ENCODE results near the gene PTPRH.

PTPRH gene

GRCh38 chr19:55146705-55147273, 62.5 kb downstream of the PTPRH start:
- Histone ChIP-seq H3K36me3 (ENCODE audit: control insufficient read depth, insufficient read depth, low read length) (peaks cover 7% of the 10 kb centered on the region), H3K9ac (ENCODE audit: low read depth, low read length) (no peak overlapping the region), H3K4me3 (ENCODE audit: low read depth, low read length) (peak overlapping the region; percentile 68), H3K4me1 (ENCODE audit: control insufficient read depth, insufficient read depth, low read length) (peaks cover 18% of the 10 kb centered on the region), H3K9me3 (ENCODE audit: control insufficient read depth, insufficient read depth, low read length) (no peaks in the 10 kb centered on the region), H3K27me3 (ENCODE audit: control insufficient read depth, insufficient read depth, low read length) (no peaks in the 10 kb centered on the region)

GRCh38 chr19:55146078-55146704, 63.1 kb downstream of the PTPRH start:
- Histone ChIP-seq H3K9me3 (ENCODE audit: control insufficient read depth, insufficient read depth, low read length) (no peaks in the 10 kb centered on the region), H3K9ac (ENCODE audit: low read depth, low read length) (no peak overlapping the region)

GRCh38 chr19:55145232-55145631, 64.1 kb downstream of the PTPRH start:
- Histone ChIP-seq H3K27me3 (ENCODE audit: control insufficient read depth, insufficient read depth, low read length) (no peaks in the 10 kb centered on the region), H3K4me3 (ENCODE audit: low read depth, low read length) (peak overlapping the region; percentile 32), H3K9ac (ENCODE audit: low read depth, low read length) (no peak overlapping the region), H3K4me1 (ENCODE audit: control insufficient read depth, insufficient read depth, low read length) (peaks cover 19% of the 10 kb centered on the region), H3K36me3 (ENCODE audit: control insufficient read depth, insufficient read depth, low read length) (peaks cover 6% of the 10 kb centered on the region), H3K9me3 (ENCODE audit: control insufficient read depth, insufficient read depth, low read length) (no peaks in the 10 kb centered on the region)

More at GRCh38 chr19:55146078-55146704, 63.1 kb downstream of the PTPRH start:
- Histone ChIP-seq H3K27me3 (ENCODE audit: control insufficient read depth, insufficient read depth, low read length) (no peaks in the 10 kb centered on the region), H3K4me1 (ENCODE audit: control insufficient read depth, insufficient read depth, low read length) (peaks cover 18% of the 10 kb centered on the region), H3K36me3 (ENCODE audit: control insufficient read depth, insufficient read depth, low read length) (peaks cover 6% of the 10 kb centered on the region), H3K4me3 (ENCODE audit: low read depth, low read length) (peak overlapping the region; percentile 68)

- Histone ChIP-seq H3K36me3 (ENCODE audit: control insufficient read depth, insufficient read depth, low read length) (peaks cover 6% of the 10 kb centered on the region), H3K9ac (ENCODE audit: low read depth, low read length) (no peak overlapping the region), H3K9me3 (ENCODE audit: control insufficient read depth, insufficient read depth, low read length) (no peaks in the 10 kb centered on the region), H3K4me1 (ENCODE audit: control insufficient read depth, insufficient read depth, low read length) (peaks cover 2% of the 10 kb centered on the region), H3K4me3 (ENCODE audit: low read depth, low read length) (no peak overlapping the region), H3K27me3 (ENCODE audit: control insufficient read depth, insufficient read depth, low read length) (no peaks in the 10 kb centered on the region)
These were observed 67.6 kb downstream of the PTPRH start for GRCh38 chr19:55141696-55142095.

GRCh38 chr19:55137915-55138314, 71.4 kb downstream of the PTPRH start:
- Histone ChIP-seq H3K27me3 (ENCODE audit: control insufficient read depth, insufficient read depth, low read length) (no peaks in the 10 kb centered on the region), H3K9ac (ENCODE audit: low read depth, low read length) (no peak overlapping the region), H3K36me3 (ENCODE audit: control insufficient read depth, insufficient read depth, low read length) (peaks cover 11% of the 10 kb centered on the region), H3K4me1 (ENCODE audit: control insufficient read depth, insufficient read depth, low read length) (peaks cover 2% of the 10 kb centered on the region), H3K9me3 (ENCODE audit: control insufficient read depth, insufficient read depth, low read length) (no peaks in the 10 kb centered on the region), H3K4me3 (ENCODE audit: low read depth, low read length) (no peak overlapping the region)

GRCh38 chr19:55136399-55137102, 72.8 kb downstream of the PTPRH start:
- Histone ChIP-seq H3K9me3 (ENCODE audit: control insufficient read depth, insufficient read depth, low read length) (no peaks in the 10 kb centered on the region), H3K4me3 (ENCODE audit: low read depth, low read length) (no peak overlapping the region), H3K4me1 (ENCODE audit: control insufficient read depth, insufficient read depth, low read length) (peaks cover 2% of the 10 kb centered on the region), H3K9ac (ENCODE audit: low read depth, low read length) (no peak overlapping the region), H3K36me3 (ENCODE audit: control insufficient read depth, insufficient read depth, low read length) (peaks cover 11% of the 10 kb centered on the region), H3K27me3 (ENCODE audit: control insufficient read depth, insufficient read depth, low read length) (no peaks in the 10 kb centered on the region)

GRCh38 chr19:55134736-55135135, 74.6 kb downstream of the PTPRH start:
- no peaks in the 10 kb centered on the region for H3K27me3 ChIP-seq (ENCODE audit: control insufficient read depth, insufficient read depth, low read length)
- no peaks in the 10 kb centered on the region for H3K9me3 ChIP-seq (ENCODE audit: control insufficient read depth, insufficient read depth, low read length)
- no peak overlapping the region for H3K4me3 ChIP-seq (ENCODE audit: low read depth, low read length)
- H3K36me3 ChIP-seq (ENCODE audit: control insufficient read depth, insufficient read depth, low read length): peaks cover 11% of the 10 kb centered on the region
- no peaks in the 10 kb centered on the region for H3K4me1 ChIP-seq (ENCODE audit: control insufficient read depth, insufficient read depth, low read length)
- H3K9ac ChIP-seq (ENCODE audit: low read depth, low read length): no peak overlapping the region

- Histone ChIP-seq H3K4me1 (ENCODE audit: control insufficient read depth, insufficient read depth, low read length) (peaks cover 4% of the 10 kb centered on the region), H3K36me3 (ENCODE audit: control insufficient read depth, insufficient read depth, low read length) (peaks cover 11% of the 10 kb centered on the region), H3K9me3 (ENCODE audit: control insufficient read depth, insufficient read depth, low read length) (no peaks in the 10 kb centered on the region), H3K27me3 (ENCODE audit: control insufficient read depth, insufficient read depth, low read length) (no peaks in the 10 kb centered on the region), H3K4me3 (ENCODE audit: low read depth, low read length) (no peak overlapping the region), H3K9ac (ENCODE audit: low read depth, low read length) (no peak overlapping the region)
These were observed 75.5 kb downstream of the PTPRH start for GRCh38 chr19:55133639-55134444.

- Histone ChIP-seq H3K4me3 (ENCODE audit: low read depth, low read length) (no peak overlapping the region), H3K36me3 (ENCODE audit: control insufficient read depth, insufficient read depth, low read length) (peaks cover 11% of the 10 kb centered on the region), H3K9me3 (ENCODE audit: control insufficient read depth, insufficient read depth, low read length) (no peaks in the 10 kb centered on the region), H3K9ac (ENCODE audit: low read depth, low read length) (no peak overlapping the region), H3K27me3 (ENCODE audit: control insufficient read depth, insufficient read depth, low read length) (no peaks in the 10 kb centered on the region), H3K4me1 (ENCODE audit: control insufficient read depth, insufficient read depth, low read length) (peaks cover 4% of the 10 kb centered on the region)
These were observed 76.7 kb downstream of the PTPRH start for GRCh38 chr19:55132453-55133129.

- H3K4me3 ChIP-seq (ENCODE audit: low read depth, low read length): no peak overlapping the region
- H3K9me3 ChIP-seq (ENCODE audit: control insufficient read depth, insufficient read depth, low read length): no peaks in the 10 kb centered on the region
- H3K9ac ChIP-seq (ENCODE audit: low read depth, low read length): no peak overlapping the region
- H3K4me1 ChIP-seq (ENCODE audit: control insufficient read depth, insufficient read depth, low read length): peaks cover 4% of the 10 kb centered on the region
- no peaks in the 10 kb centered on the region for H3K27me3 ChIP-seq (ENCODE audit: control insufficient read depth, insufficient read depth, low read length)
- H3K36me3 ChIP-seq (ENCODE audit: control insufficient read depth, insufficient read depth, low read length): peaks cover 11% of the 10 kb centered on the region
These were observed 77.9 kb downstream of the PTPRH start for GRCh38 chr19:55131421-55131820.
